HG03095 (cell line): ENCODE results near the gene CHST11.

ENCODE experiments used
- ATAC-seq: cut with Tn5 transposase; IDR thresholded peaks from one replicate; pipeline ENCODE4 v1.9.1; 2021; ENCODE audit warnings: moderate library complexity; ENCODE audit not compliant: unreplicated experiment

Gene CHST11

GRCh38 chr12:104459368-104459909, 2.7 kb downstream of the CHST11 start:
- no peak for ATAC-seq

GRCh38 chr12:104460041-104460719, 3.4 kb downstream of the CHST11 start:
- no peak for ATAC-seq

GRCh38 chr12:104460973-104461698, 4.4 kb downstream of the CHST11 start:
- no peak for ATAC-seq

DNA sequence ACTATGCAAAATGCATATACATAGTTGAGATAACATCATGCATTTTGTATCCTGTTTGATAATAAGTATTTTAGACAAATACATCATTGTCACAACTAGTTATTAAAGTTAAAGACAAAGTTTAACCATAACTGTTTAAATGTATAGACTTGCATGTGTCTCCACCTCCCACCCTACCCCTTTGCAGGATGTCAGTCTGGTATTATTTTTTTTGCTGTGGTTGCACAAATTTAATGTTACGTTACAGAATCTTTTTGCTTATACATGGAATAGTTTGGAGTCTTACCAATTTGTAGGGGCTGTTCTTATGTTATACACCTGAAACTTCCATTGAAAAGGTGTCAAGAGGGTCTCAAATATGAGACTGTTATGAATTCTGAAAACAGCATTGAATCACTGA, 5.6 kb downstream of the CHST11 start:
- no peak for ATAC-seq

- peak; percentile 54 for ATAC-seq
Observed at GRCh38 chr12:104462931-104463339, 6.2 kb downstream of the CHST11 start.

DNA sequence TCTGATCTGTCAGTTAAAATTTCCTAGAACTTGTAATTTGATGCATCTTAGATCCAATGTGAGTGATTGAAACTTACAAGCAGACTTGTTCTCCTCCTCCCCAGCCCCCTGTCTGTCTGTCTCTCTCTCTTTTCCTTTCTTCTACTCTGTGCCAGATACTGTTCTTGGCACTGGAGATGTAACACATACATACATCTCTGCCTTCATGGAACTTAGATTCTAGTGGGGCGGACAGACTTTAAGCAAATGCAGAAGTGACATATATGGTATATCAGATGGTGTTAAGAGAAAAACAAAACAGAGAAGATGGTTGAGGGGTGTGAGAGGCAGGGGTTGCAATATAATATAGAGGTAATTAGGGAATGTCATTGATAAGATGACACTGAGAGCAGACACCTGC, 6.6 kb downstream of the CHST11 start:
- no peak for ATAC-seq

DNA sequence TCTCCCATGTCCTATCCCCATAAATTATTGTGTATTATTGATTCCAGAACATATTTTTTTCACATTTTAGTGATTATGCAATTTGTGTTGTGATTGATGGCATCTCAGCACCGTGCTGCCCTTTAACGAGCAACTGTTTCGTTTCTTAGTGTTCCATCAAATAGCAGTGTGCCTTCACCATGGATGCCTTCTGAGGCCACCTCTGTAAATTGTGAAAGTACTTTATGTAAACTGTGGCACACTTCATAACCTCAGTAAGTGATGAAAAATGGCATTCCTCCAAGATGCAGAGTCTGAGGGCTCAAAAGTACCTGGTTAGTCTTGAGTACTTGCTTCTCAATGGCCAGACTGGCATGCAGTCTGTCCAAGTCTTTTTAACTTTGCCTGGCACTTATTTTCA, 8.2 kb downstream of the CHST11 start:
- no peak for ATAC-seq

GRCh38 chr12:104466709-104467345, 10.1 kb downstream of the CHST11 start:
- ATAC-seq, result no peak

GRCh38 chr12:104467346-104467837, 10.6 kb downstream of the CHST11 start:
- no peak for ATAC-seq

DNA sequence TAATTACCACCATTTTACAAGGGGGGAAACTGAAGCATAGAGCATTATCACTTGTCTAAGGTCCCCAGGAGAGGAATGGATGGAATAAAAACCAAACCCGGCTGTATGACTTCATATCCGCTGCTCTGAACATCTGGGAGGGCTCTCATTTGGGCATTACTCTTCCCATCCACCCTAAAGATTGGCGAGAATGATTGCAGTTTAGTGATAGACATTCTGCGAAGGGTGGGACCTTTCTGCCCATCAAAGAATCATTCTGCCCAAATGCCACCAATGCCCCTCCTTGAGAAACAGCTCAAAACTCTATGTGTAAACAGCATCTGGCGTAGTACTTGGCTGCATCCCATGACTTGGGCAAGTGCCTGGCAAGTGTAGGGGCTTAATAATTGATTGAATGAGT, 11.6 kb downstream of the CHST11 start:
- ATAC-seq, result no peak

DNA sequence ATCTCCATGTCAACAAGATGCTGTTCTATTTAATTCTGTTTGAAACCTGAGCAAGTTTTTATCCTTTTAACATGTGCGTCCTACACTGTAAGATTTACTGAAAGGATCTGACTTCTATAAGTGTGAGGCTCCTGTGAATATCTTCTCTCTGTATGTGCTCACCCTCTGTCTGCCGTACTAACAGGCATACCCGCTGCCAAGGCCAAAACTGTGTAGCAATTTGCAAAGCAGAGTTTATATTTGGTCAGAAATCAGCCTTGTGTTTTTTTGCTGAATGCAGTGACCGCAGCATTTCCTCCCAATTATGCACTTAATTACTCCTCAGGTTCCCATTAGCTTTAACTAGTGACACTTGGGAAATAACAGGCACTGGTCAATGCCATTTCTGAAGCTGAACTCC, 12.3 kb downstream of the CHST11 start:
- ATAC-seq, result no peak

DNA sequence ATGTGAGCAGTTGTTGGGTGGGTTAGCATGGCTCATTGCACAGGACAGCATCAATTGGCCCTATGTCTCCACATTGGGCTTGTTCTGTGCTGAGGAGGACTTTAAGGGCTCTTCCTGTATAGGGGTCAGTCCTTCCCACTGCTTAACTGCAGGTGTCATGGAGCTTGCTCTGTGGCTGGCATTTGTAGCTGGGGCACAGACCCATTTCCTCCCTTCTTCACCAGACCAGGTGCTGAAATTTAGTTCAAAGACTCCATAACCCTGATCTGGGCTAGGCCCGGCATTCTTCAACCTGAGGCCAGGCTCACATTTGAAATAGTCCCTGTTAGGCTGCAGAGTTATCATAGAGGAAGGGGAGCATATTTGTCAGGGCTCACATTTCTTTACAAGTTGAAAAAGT, 12.8 kb downstream of the CHST11 start:
- no peak for ATAC-seq

GRCh38 chr12:104470521-104470920, 13.8 kb downstream of the CHST11 start:
- no peak for ATAC-seq

- no peak for ATAC-seq
Observed at GRCh38 chr12:104471336-104471735, 14.6 kb downstream of the CHST11 start.

- no peak for ATAC-seq
Observed at GRCh38 chr12:104472748-104473147, 16.0 kb downstream of the CHST11 start.

GRCh38 chr12:104473374-104473983, 16.7 kb downstream of the CHST11 start:
- peak; percentile 53 for ATAC-seq

GRCh38 chr12:104475271-104475670, 18.5 kb downstream of the CHST11 start:
- ATAC-seq, result no peak

DNA sequence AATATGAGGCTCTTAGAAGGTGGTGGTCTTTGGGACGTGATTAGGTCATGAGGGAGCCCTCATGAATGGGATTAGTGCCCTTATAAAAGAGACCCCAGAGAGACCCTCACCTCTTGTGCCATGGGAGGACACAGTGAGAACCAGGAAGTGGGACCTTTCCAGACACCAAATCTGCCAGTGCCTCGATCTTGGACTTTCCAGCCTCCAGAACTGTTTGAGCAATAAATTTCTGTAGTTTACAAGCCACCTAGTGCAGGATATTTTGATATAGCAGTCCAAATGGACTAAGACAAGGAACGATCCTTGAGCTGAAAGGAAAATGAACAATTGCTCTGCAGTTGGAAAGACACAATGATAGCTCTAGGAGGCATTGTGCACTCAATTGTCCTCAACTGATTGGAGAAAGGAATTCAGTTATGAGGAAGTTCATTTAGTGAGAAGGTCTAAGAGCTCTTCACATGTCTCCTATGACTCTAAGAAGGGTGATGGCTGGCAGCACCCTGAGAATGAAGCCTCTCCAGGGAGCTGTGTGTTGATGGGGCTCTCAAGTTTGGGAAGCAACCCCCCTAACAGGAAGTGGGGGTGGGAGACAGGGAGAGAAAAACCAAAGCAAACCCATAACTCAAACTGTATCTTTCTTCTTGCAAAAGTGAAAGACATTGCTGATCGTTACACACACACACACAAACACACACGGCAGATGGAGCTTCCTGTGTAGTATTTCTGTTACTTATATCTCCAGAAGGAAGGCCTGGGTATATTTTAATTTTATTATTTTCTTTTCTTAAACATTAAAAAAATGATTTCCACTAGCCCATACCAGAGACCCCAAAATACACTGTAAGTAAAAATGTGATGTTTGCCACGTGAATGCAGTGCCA, 21.0 kb downstream of the CHST11 start:
- ATAC-seq, result no peak

- peak; percentile 90 for ATAC-seq
Observed at GRCh38 chr12:104478396-104479122, 21.8 kb downstream of the CHST11 start.
